RPMI8226 (cell line): ENCODE data around the gene CAPN8.

Experiments
- DNase-seq: peaks from one replicate; pipeline ENCODE4 v3.0.0-alpha.2; 2015

Gene CAPN8

DNA sequence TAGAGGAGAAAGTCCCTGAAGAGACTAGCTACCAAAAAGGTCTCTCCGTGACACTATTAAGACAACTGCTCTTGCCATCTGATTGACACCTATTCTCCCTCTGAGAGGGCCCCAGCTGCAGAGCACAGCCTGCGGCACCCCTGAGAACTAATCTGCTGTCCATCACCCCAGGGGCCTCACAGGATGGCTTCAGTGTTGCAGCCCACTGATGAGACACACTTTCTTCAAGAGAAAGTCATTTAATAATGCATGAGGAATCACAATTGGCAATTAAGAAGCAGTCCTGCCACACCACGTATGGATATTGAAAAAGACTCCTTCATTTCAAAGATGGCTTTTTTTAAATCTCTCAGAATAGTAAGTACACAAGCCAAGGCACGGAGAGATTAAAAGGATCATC, 48.9 kb downstream of the CAPN8 start:
- no peak for DNase-seq

GRCh38 chr1:223611936-223612335, 53.6 kb downstream of the CAPN8 start:
- no peak for DNase-seq

DNA sequence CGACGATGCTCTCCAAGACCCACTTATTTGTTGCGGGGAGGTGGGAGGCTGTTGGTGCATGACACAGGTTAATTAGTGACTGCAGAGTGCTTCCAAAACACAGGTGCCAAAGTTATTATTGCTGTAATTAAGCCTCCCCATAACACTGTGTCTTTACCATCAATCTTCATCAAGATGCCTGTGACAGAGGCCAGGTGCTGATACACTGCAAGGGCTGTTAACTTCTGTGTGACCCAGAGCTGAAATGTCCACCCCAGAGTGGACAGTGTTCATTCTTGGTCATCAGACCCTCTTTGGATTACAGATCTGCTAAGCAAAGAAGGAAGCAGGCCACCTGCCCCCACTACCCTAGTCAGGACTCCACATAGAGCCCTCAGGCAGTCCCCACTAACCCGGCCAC, 55.5 kb downstream of the CAPN8 start:
- no peak for DNase-seq

GRCh38 chr1:223609066-223609465, 56.4 kb downstream of the CAPN8 start:
- no peak for DNase-seq

DNA sequence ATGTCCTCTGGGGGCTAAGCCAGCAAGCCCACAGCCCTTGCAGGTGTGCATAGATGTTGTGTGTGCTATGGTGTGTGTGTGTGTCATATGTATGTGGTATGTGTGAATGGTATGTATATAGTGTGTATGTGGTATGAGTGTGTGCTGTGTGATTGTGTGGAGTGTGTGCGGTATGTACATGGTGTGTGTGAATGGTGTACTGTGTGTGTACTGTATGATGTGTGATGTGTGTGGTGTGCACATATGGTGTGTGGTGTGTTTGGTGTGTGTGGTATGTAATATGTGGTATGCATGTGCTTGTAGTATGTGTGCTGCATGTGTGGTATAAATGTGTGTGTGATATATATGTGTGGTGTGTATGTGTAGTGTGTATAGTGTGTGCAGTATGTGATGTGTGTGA, 107.0 kb downstream of the CAPN8 start:
- no peak for DNase-seq

DNA sequence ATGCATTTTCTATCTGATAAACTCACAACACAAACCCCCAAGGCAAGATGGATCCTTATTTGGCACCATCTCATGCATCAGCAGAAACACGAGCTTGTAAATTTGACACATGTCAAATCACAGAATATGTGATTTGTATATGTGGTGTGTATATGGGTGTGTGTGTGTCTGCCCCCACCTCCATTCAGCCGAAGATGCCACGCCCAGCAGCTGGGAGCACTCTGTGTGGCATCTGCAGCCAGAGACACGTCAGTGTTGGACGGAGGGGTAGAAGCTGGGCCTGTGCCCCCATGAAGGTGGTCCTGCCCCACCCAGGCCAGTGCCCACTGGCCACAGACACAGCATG, 108.4 kb downstream of the CAPN8 start:
- DNase-seq: no peak

GRCh38 chr1:223556414-223557129, 108.9 kb downstream of the CAPN8 start:
- peak; percentile 50 for DNase-seq

DNA sequence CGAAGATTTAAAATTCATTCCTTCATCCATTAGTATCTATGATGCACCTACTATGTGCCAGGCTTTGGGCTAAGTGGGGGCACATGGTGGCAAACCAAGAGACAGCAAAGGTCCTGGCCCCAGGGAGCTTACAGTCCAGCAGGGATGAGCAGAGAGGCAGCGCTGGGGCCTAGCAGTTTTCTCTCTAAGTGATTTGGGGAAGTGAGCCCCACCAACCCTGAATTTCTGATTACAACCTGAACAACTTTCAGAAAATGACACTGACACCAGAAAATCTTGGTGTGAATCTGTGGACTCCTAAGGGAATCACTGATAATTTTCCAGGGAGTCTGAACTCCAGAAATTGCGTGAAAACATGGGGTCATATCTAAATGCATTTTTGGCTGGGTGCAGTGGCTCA, 111.5 kb downstream of the CAPN8 start:
- no peak for DNase-seq

- no peak for DNase-seq
Observed at GRCh38 chr1:223551610-223552009, 113.9 kb downstream of the CAPN8 start.

- DNase-seq: no peak
Observed at GRCh38 chr1:223549740-223550139, 115.8 kb downstream of the CAPN8 start.

- DNase-seq: no peak
Observed at GRCh38 chr1:223547316-223548114, 118.0 kb downstream of the CAPN8 start.

GRCh38 chr1:223545343-223545742, 120.2 kb downstream of the CAPN8 start:
- DNase-seq: no peak

DNA sequence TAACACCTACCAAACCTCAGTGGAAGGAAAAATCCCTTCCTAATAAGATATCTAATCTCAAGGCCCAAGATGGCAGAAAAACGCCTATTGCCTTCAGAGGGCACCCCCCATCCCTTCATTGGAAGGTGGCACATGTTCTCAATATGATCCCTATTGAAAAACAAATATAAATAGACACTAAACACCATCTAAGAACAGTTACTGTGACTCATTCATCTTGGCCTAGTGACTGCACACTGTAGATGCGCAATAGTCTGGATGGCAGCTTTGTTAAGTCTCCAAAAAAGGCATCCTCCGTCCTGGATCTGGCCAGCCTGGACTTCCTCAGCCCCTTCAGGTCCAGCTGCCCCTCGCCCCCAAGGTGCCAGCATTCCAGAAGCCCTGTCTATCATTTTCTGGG, 121.9 kb downstream of the CAPN8 start:
- DNase-seq: no peak

- no peak for DNase-seq
Observed at GRCh38 chr1:223542831-223543230, 122.7 kb downstream of the CAPN8 start.

DNA sequence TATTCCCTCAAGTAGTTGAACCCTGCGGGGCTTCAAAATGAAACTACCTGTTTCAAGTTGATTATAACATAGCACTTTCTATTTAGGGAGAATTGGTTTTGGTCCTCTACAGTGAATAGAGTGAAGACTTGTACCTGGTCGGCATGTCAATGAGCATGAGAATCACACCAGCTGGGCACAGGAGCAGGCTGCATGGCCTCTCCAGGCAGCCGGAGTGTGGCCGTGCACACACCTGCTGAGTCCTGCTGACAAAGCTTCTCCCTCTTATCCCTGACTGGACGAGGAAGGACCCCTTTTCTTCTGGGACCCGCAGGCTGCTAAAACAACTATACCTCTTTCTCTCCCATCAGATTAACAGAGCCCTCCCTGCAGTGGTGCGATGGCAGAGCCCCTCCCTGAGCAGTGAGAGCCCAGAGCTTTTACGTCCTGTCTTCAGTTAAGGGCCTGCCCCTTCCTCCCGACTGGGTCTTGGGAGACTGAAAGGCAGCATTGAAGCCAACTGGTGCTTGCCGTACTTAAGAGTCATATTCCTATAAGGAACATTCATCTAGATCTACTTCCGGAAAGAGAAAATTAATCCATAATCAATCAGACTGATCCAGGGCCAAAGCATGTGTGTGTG, 124.9 kb downstream of the CAPN8 start:
- no peak for DNase-seq

GRCh38 chr1:223539750-223540149, 125.8 kb downstream of the CAPN8 start:
- DNase-seq: no peak

DNA sequence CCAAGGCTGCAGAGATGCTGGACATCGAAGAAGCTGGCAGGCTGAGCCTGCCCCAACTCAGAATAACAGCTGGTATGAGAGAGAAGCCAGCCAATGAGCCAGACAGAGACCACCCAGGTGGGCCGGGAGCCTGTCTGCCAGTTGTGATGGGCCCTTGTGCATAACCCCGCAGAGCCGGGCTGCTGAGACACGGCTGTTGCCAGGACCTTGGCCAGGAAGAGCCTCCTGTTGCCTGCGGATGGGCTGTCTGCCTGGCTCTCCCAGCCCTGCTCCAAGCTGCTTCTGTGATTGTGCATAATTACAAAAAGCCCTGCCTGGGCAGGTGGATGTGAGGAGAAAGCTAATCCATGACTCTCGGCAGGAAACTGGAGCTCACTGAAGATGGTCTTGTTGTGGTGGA, 126.5 kb downstream of the CAPN8 start:
- no peak for DNase-seq

DNA sequence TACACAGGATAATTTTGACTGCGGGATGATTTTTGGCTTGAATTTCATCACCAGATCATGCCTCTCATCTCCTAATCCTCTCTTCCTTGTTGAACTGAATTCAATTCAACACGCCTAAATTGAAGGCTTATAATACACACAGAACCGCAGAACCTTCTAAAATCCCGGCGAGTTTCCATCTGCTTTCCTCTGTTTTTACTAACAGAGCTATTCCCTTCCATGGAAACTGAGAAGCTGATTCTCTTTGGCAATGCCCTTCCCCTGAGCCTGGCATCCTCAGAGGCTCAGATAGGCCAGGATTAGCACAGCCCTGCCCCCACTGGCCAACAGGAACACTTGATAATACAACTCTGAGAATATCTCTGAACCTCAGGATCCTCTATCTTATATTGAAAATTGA, 130.2 kb downstream of the CAPN8 start:
- no peak for DNase-seq

DNA sequence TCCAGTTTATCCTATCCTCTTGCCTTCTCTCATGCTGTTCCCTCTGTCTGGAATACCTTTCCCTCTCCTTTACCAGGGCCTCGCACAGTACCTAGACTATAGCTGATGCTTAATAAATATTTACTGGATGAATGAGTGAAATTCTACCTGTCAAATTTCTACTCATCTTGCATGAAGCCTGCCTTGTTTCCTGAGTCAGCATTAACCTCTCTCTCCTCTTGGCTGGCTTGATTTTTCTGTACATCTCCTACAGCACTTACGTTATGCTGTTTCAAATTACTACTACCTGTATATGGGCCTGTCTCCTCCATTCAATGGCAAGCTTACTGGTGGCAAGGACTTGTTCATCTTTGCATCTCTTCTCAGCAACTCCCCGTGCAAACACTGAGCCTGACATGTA, 130.8 kb downstream of the CAPN8 start:
- DNase-seq: no peak

GRCh38 chr1:223533708-223534107, 131.8 kb downstream of the CAPN8 start:
- no peak for DNase-seq

- peak; percentile 62 for DNase-seq
Observed at GRCh38 chr1:223531742-223532341, 133.7 kb downstream of the CAPN8 start.

DNA sequence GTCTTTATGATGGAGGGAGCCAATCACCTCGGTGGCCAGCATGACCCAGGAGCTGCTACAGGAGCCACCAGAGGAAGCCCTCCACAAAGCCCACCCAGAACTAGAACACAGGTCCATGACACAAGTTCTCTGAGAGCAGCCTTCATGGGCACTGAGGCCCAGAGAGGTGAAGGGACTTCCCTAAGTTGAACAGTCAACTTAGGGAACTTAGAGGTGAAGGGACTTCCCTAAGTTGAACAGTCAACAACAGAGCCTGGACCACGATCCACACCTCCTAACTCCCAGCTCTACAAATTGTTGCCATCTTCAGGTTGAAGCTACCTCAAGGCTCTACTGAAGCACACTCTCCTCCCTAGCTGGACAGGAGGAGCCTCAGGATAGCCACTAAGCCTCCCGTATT, 139.5 kb downstream of the CAPN8 start:
- DNase-seq: no peak

DNA sequence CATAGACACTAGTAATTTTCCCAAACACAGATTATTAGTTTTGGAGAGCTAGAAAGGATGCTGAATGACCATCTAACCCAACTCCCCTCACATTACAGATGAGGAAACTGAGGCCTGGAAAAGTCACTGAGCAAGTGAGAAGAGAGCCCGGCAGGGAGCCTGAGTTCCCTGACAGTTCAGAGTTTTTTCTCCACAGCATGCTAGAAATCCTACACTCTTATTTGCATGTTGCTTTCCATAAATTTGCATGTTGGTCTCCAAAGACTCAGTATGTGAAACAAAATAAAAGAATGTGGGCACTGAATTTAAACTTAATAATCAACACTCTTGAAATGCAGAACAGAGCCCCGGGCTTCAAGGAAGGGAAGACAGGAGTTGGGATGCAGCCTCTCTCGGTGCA, 140.0 kb downstream of the CAPN8 start:
- no peak for DNase-seq

GRCh38 chr1:223524930-223525451, 140.5 kb downstream of the CAPN8 start:
- DNase-seq: no peak
